WTC11 (cell line): ENCODE results near the gene C1QTNF6.

Experiments used
- ETV6 ChIP-seq: sonication (generic); formaldehyde crosslinking; IDR thresholded peaks from 2 replicates; pipeline ENCODE4 v1.8.1; 2022; ENCODE audit warnings: mild to moderate bottlenecking, missing genetic modification reagents
- TF ChIP-seq, protein P1 (sequence below): sonication (generic); formaldehyde crosslinking; IDR thresholded peaks from 2 replicates; pipeline ENCODE4 v1.8.1; 2022; ENCODE audit warnings: missing genetic modification reagents, borderline replicate concordance

DNA sequence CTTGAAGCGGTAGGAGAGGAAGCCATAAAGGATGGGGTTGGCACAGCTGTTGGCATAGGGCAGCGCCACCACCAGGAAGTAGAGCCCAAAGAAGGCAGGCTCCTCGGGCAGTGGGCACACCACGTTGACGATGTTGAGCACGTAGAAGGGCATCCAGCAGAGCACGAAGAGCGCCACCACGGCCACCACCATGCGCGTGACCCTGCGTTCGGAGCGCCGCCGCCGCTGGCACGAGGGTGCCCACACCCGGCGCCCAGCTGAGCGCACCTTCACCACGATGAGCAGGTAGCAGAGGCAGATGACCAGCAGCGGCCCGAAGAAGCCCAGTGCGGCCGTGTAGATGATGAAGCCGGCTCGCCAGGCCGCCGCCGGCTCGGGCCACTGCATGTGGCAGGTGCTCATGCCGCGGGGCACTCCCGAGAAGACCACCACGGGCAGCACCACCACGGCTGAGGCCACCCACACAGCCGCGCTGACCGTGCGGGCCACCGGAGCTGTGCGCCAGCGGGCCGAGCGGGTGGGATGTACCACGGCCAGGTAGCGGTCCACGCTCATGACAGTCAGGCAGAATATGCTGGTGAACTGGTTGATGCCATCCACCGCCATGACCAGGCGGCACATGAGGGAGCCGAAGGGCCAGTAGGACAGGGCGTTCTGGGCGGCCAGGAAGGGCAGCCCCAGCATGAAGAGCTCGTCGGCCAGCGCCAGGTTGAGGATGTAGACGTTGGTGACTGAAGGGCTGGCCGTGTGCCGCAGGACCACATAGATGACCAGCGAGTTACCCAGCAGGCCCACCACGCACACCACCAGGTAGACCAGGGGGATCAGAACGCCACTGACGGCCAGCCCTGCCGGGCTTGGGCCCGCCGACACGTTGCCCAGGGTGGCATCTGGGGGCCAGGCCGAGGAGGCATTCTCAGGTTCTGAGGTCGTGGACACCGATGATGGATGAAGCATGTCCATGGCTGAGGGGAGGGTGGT lies 19.1 kb upstream of the C1QTNF6 start:
- TF ChIP-seq ETV6 (CRISPR knock-in tag) = no peak
- TF ChIP-seq, protein P1, sequence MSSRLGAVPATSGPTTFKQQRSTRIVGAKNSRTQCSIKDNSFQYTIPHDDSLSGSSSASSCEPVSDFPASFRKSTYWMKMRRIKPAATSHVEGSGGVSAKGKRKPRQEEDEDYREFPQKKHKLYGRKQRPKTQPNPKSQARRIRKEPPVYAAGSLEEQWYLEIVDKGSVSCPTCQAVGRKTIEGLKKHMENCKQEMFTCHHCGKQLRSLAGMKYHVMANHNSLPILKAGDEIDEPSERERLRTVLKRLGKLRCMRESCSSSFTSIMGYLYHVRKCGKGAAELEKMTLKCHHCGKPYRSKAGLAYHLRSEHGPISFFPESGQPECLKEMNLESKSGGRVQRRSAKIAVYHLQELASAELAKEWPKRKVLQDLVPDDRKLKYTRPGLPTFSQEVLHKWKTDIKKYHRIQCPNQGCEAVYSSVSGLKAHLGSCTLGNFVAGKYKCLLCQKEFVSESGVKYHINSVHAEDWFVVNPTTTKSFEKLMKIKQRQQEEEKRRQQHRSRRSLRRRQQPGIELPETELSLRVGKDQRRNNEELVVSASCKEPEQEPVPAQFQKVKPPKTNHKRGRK (CRISPR knock-in tag) = no peak
